ENCODE measurements around the gene BCL3. TPM values are rescaled to one million over a fixed set of nuclear protein-coding genes. Genes with fewer than 3 reads are reported as not detected.
"Not testable (repeated sequence)": the region's sequence is repeated elsewhere in the genome, so short reads cannot be mapped to it uniquely, and the experiment has no call there.

The BCL3 gene
- total RNA-seq, 2 experiments from 2014 or later: 29.5 to 32.7 TPM

GRCh38 chr19:44718441-44719261, 29.9 kb upstream of the BCL3 start:
- ChIA-PET POLR2A (no interaction called here), CTCF (interaction anchor here (0.7 to 2.0 kb wide), 3 partner anchors 53 to 219 kb away, joined by 3 to 7 read pairs (median 4); partner anchors contain the start of gene ZNF180)

GRCh38 chr19:44719262-44719701, 29.2 kb upstream of the BCL3 start:
- ChIA-PET CTCF (interaction anchor here (1.3 to 2.0 kb wide), 2 partner anchors 52 to 65 kb away, joined by 3 to 7 read pairs; no protein-coding TSS in a partner anchor), POLR2A (no interaction called here)

GRCh38 chr19:44720396-44720795, 28.1 kb upstream of the BCL3 start:
- POLR2A ChIA-PET: not testable (repeated sequence)
- CTCF ChIA-PET: interaction anchor here (1.1 to 2.0 kb wide), 4 partner anchors 10 to 51 kb away, joined by 3 to 7 read pairs (median 4); no protein-coding TSS in a partner anchor

GRCh38 chr19:44720945-44721344, 27.6 kb upstream of the BCL3 start:
- CTCF ChIA-PET: interaction anchor here (1.1 to 8.9 kb wide), 6 partner anchors 9 to 123 kb away, joined by 3 to 211 read pairs (median 6); no protein-coding TSS in a partner anchor
- POLR2A ChIA-PET: no interaction called here

- POLR2A ChIA-PET: interaction anchor here (1.1 kb wide), 1 partner anchor 32 kb away, joined by 3 read pairs; no protein-coding TSS in a partner anchor
Observed at GRCh38 chr19:44721369-44721768, 27.1 kb upstream of the BCL3 start.

GRCh38 chr19:44722131-44723121, 26.1 kb upstream of the BCL3 start:
- POLR2A ChIA-PET: interaction anchor here (1.1 kb wide), 1 partner anchor 31 kb away, joined by 3 read pairs; no protein-coding TSS in a partner anchor
- CTCF ChIA-PET: interaction anchor here (0.5 to 8.9 kb wide), 15 partner anchors 10 to 126 kb away, joined by 3 to 211 read pairs (median 6); partner anchors contain the start of gene NECTIN2

More at GRCh38 chr19:44721369-44721768, 27.1 kb upstream of the BCL3 start:
- CTCF ChIA-PET: interaction anchor here (0.5 to 8.9 kb wide), 9 partner anchors 9 to 125 kb away, joined by 3 to 211 read pairs (median 6); partner anchors contain the start of gene NECTIN2

GRCh38 chr19:44723299-44723951, 25.1 kb upstream of the BCL3 start:
- POLR2A ChIA-PET: interaction anchor here (1.0 to 1.5 kb wide), 3 partner anchors 30 to 61 kb away, joined by 3 to 7 read pairs (median 5); no protein-coding TSS in a partner anchor
- CTCF ChIA-PET: interaction anchor here (0.6 to 8.9 kb wide), 29 partner anchors 9 to 125 kb away, joined by 3 to 211 read pairs (median 6); no protein-coding TSS in a partner anchor

GRCh38 chr19:44723952-44724319, 24.6 kb upstream of the BCL3 start:
- POLR2A ChIA-PET: interaction anchor here (0.5 to 1.5 kb wide), 5 partner anchors 28 to 61 kb away, joined by 3 to 7 read pairs (median 4); no protein-coding TSS in a partner anchor
- CTCF ChIA-PET: interaction anchor here (0.7 to 8.9 kb wide), 30 partner anchors 9 to 686 kb away, joined by 3 to 211 read pairs (median 4); no protein-coding TSS in a partner anchor

- ChIA-PET POLR2A (no interaction called here), CTCF (interaction anchor here (1.1 to 8.9 kb wide), 8 partner anchors 11 to 119 kb away, joined by 3 to 211 read pairs (median 10); no protein-coding TSS in a partner anchor)
Observed at GRCh38 chr19:44725251-44725650, 23.3 kb upstream of the BCL3 start.

GRCh38 chr19:44725684-44726083, 22.8 kb upstream of the BCL3 start:
- ChIA-PET POLR2A (no interaction called here), CTCF (interaction anchor here (1.1 to 8.9 kb wide), 4 partner anchors 11 to 47 kb away, joined by 3 to 211 read pairs (median 20); no protein-coding TSS in a partner anchor)

GRCh38 chr19:44726465-44726864, 22.0 kb upstream of the BCL3 start:
- POLR2A ChIA-PET: no interaction called here

GRCh38 chr19:44728178-44728577, 20.3 kb upstream of the BCL3 start:
- ChIA-PET CTCF (interaction anchor here (8.9 kb wide), 1 partner anchor 45 kb away, joined by 211 read pairs; no protein-coding TSS in a partner anchor), POLR2A (no interaction called here)

More at GRCh38 chr19:44726465-44726864, 22.0 kb upstream of the BCL3 start:
- CTCF ChIA-PET: interaction anchor here (0.7 to 8.9 kb wide), 2 partner anchors 36 to 47 kb away, joined by 3 to 211 read pairs; no protein-coding TSS in a partner anchor

GRCh38 chr19:44729516-44730033, 18.9 kb upstream of the BCL3 start:
- POLR2A ChIA-PET: no interaction called here
- CTCF ChIA-PET: interaction anchor here (1.2 to 8.9 kb wide), 2 partner anchors 9 to 43 kb away, joined by 4 to 211 read pairs; no protein-coding TSS in a partner anchor

- CTCF ChIA-PET: no interaction called here
- POLR2A ChIA-PET: no interaction called here
Observed at GRCh38 chr19:44731081-44731480, 17.4 kb upstream of the BCL3 start.

GRCh38 chr19:44731622-44732021, 16.9 kb upstream of the BCL3 start:
- ChIA-PET POLR2A (no interaction called here), CTCF (interaction anchor here (1.0 to 1.5 kb wide), 2 partner anchors 7 to 39 kb away, joined by 3 to 4 read pairs; no protein-coding TSS in a partner anchor)

- ChIA-PET CTCF (interaction anchor here (1.0 to 1.5 kb wide), 3 partner anchors 8 to 38 kb away, joined by 3 to 4 read pairs (median 4); no protein-coding TSS in a partner anchor), POLR2A (no interaction called here)
Observed at GRCh38 chr19:44732235-44733014, 16.1 kb upstream of the BCL3 start.

GRCh38 chr19:44734357-44734756, 14.2 kb upstream of the BCL3 start:
- ChIA-PET CTCF (no interaction called here), POLR2A (no interaction called here)

Measured in activated CD8-positive, alpha-beta memory T cell treated with anti-CD3 and anti-CD28 coated beads for 36 hours (primary cell).